CD4-positive, alpha-beta memory T cell (primary cell): ENCODE measurements around the gene RGMA. TPM values are rescaled to one million over a fixed set of nuclear protein-coding genes. Genes with fewer than 3 reads are reported as not detected.
A peak's percentile ranks its signal among the peaks of the same experiment; 100 is the strongest.

Source experiments
- CTCF ChIA-PET: fragments of 350-600 bp; sonication (Branson Sonifier 250); formaldehyde crosslinking; loops from one replicate; lab custom pipeline; 2021; ENCODE audit warnings: inconsistent platforms; ENCODE audit not compliant: partially characterized antibody; lab: Charles Lee
- POLR2A ChIA-PET: fragments of 350-600 bp; sonication (Branson Sonifier 250); formaldehyde crosslinking; loops from one replicate; lab custom pipeline; 2021; ENCODE audit not compliant: partially characterized antibody; lab: Charles Lee
- DNase-seq, 5 donors: peaks; one replicate each; pipeline versions ENCODE4 v3.0.0 to v3.0.0-alpha.2; 2020 to 2022; ENCODE audit warnings: mixed read lengths in 1 of 5
- H3K27ac ChIP-seq: one replicate; pipeline ENCODE4 v1.7.0; 2013; ENCODE audit warnings: low read depth, low read length
- H3K27me3 ChIP-seq: 2 replicates; pipeline ENCODE4 v1.7.0; 2013; ENCODE audit warnings: mild to moderate bottlenecking, low read length, moderate library complexity; ENCODE audit not compliant: insufficient read depth
- H3K36me3 ChIP-seq: 2 replicates; pipeline ENCODE4 v1.7.0; 2013; ENCODE audit warnings: mild to moderate bottlenecking, low read length, moderate library complexity; ENCODE audit not compliant: insufficient read depth
- H3K4me1 ChIP-seq: 2 replicates; pipeline ENCODE4 v1.7.0; 2013; ENCODE audit warnings: mild to moderate bottlenecking, low read length, moderate library complexity; ENCODE audit not compliant: insufficient read depth
- H3K4me3 ChIP-seq, 2 donors: one replicate each; pipeline ENCODE4 v1.7.0; 2013; ENCODE audit warnings: low read length in 2 of 2, mild to moderate bottlenecking in 1 of 2
- H3K9me3 ChIP-seq, 2 donors: one replicate each; pipeline ENCODE4 v1.7.0; 2013; ENCODE audit warnings: low read length in 2 of 2, control low read depth in 1 of 2; ENCODE audit not compliant: control insufficient read depth in 1 of 2
- H3K27ac Mint-ChIP-seq, 7 donors: one replicate each; pipeline ENCODE4 v1.8.0; 2020 to 2021; ENCODE audit warnings: mixed read lengths in 7 of 7, mild to moderate bottlenecking in 6 of 7, inconsistent platforms in 3 of 7, moderate library complexity in 3 of 7
- H3K27me3 Mint-ChIP-seq, 2 donors: one replicate each; pipeline ENCODE4 v1.8.0; 2020 to 2021; ENCODE audit warnings: mixed read lengths in 2 of 2
- H3K36me3 Mint-ChIP-seq, 2 donors: one replicate each; pipeline ENCODE4 v1.8.0; 2020 to 2021; ENCODE audit warnings: mixed read lengths in 2 of 2, inconsistent platforms in 1 of 2, mild to moderate bottlenecking in 1 of 2
- H3K4me1 Mint-ChIP-seq, 4 donors: one replicate each; pipeline ENCODE4 v1.8.0; 2020 to 2021; ENCODE audit warnings: mixed read lengths in 4 of 4, mild to moderate bottlenecking in 1 of 4
- H3K4me3 Mint-ChIP-seq, 8 donors: one replicate each; pipeline ENCODE4 v1.8.0; 2020 to 2021; ENCODE audit warnings: mixed read lengths in 8 of 8, mild to moderate bottlenecking in 7 of 8, moderate library complexity in 6 of 8, inconsistent platforms in 3 of 8
- H3K9me3 Mint-ChIP-seq, 8 donors: one replicate each; pipeline ENCODE4 v1.8.0; 2020 to 2021; ENCODE audit warnings: mixed read lengths in 8 of 8, mild to moderate bottlenecking in 5 of 8, inconsistent platforms in 3 of 8, moderate library complexity in 1 of 8
- intact Hi-C: fragments of 100-400 bp; cut with micrococcal nuclease; formaldehyde crosslinking; loops from one replicate; pipeline ENCODE4 v1.15.1; 2023
- polyA plus RNA-seq, 2 donors: library from polyadenylated mRNA; unstranded; fragments of 300-500 nt; fragmentation: Illumina TruSeq; gene quantifications; one replicate each; pipeline ENCODE4 v1.2.3, GENCODE V29; 2021
- total RNA-seq, 2 experiments: library from RNA; stranded (reverse); gene quantifications; one replicate each; pipeline ENCODE4 v1.2.3, GENCODE V29; 2021

The RGMA gene
- total and polyA plus RNA-seq, 4 experiments from 2014 or later, result not detected

DNA sequence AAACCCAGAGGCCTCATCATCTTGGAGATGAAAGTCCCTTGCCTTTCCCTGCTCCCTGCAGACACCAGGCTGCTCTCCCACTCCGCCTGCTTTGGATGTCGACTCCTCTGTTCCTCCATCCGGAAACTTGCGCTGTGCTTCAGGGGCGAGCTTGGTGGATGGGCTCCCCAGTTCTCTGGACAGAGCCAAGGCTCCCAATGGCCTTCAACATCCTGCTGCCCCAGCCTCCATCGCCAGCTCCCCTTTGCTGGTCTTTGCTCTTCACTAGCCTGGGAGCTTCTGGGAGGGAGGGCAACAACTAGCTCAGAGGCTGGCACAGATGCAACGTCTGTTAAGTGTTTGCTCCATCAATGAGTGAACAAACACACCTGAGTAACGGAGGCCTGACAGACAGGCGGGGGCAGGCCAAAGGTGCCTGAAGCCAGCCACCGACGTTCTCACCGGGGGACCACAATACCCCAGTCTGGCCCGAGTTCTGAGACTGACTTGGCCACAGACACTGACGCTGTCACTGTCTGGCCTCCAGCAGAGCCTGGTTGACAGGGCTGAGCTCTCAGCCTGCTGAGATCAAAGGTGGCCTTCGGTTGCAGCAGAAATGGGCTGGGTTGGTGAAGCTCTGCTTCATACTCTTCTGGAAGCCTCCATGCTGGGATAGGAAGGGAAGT lies 39.0 kb downstream of the RGMA start:
- H3K4me1 Mint-ChIP-seq, result peaks cover 10 to 43% (median 26%) of the 10 kb centered on the region in 4 donors

DNA sequence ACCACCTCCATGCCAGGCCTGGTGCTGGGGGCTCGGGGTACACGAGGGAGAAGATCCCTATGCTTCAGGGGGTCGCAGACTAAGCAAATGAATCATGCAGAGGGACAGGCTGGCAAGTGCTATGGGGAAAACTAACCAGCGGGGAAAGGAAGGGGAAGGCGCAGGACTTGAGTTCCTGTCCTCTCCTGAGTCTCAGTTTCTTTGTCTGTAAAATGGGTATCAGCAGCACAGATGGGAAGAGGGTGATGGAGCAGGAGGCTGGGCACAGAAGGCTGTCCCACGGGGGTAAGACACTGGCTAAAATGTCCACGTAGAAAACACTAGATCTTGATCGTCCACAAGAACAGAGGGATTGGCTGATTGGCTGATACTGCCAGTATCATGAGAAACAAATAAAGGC lies 39.8 kb downstream of the RGMA start:
- Mint-ChIP-seq H3K27ac (peak overlapping the region in 3 of 7 donors; percentile 50 to 69 (median 65)), H3K27me3 (peaks cover 1 to 2% of the 10 kb centered on the region in 2 donors), H3K4me1 (peaks cover 10 to 43% (median 26%) of the 10 kb centered on the region in 4 donors), H3K4me3 (peak overlapping the region in 1 of 8 donors; percentile 12), H3K9me3 (peaks cover 0 to 7% (median 4%) of the 10 kb centered on the region in 8 donors), H3K36me3 (no peaks in the 10 kb centered on the region)
- no peak overlapping the region for H3K27ac ChIP-seq
- ChIA-PET CTCF (interaction anchor here (1.1 to 1.5 kb wide), 2 partner anchors 15 to 19 kb away, joined by 3 read pairs; no protein-coding TSS in a partner anchor), POLR2A (no interaction called here)
- H3K9me3 ChIP-seq, result no peaks in the 10 kb centered on the region
- intact Hi-C loops, result no loop called here
- DNase-seq, result no peak
- H3K4me1 ChIP-seq, result peaks cover 21% of the 10 kb centered on the region
- no peaks in the 10 kb centered on the region for H3K27me3 ChIP-seq
- no peak overlapping the region for H3K4me3 ChIP-seq
- no peaks in the 10 kb centered on the region for H3K36me3 ChIP-seq

More for the DNA sequence above, 39.0 kb downstream of the RGMA start:
- Histone ChIP-seq H3K4me1 (peaks cover 21% of the 10 kb centered on the region), H3K9me3 (no peaks in the 10 kb centered on the region), H3K4me3 (no peak overlapping the region), H3K27ac (no peak overlapping the region), H3K27me3 (no peaks in the 10 kb centered on the region), H3K36me3 (no peaks in the 10 kb centered on the region)
- Mint-ChIP-seq H3K36me3 (no peaks in the 10 kb centered on the region), H3K9me3 (peaks cover 0 to 7% (median 4%) of the 10 kb centered on the region in 8 donors), H3K4me3 (no peak overlapping the region), H3K27me3 (peaks cover 1 to 2% of the 10 kb centered on the region in 2 donors), H3K27ac (peak overlapping the region in 4 of 7 donors; percentile 12 to 69 (median 36))
- intact Hi-C loops, result no loop called here
- ChIA-PET POLR2A (no interaction called here), CTCF (interaction anchor here (1.1 to 2.9 kb wide), 3 partner anchors 13 to 20 kb away, joined by 3 to 17 read pairs (median 3); no protein-coding TSS in a partner anchor)
- no peak for DNase-seq

DNA sequence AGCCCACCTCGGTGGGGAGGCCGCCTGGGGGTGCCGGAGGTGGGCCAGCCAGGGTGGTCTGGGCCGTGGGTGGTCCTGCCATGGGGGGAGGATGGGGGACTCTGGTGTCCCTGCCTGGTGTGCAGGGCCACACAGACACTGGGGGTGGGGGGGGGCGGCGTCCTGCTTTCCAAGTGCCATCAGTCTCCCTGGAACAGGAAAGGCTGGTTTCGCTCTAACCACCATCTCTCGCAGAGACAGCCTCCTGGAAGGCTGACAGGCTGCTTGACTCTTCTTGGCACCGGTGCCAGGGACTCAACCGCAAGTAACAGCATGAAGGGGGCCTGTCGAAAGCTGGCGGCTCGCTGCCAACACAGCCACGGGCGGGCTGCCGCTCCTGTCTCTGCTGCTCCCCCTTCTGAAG lies 40.3 kb downstream of the RGMA start:
- H3K36me3 ChIP-seq, result no peaks in the 10 kb centered on the region
- ChIA-PET CTCF (interaction anchor here (2.0 to 4.1 kb wide), 2 partner anchors 10 to 12 kb away, joined by 5 to 26 read pairs; no protein-coding TSS in a partner anchor), POLR2A (interaction anchor here (1.4 to 2.0 kb wide), 2 partner anchors 11 to 90 kb away, joined by 3 to 6 read pairs; no protein-coding TSS in a partner anchor)
- intact Hi-C loops, result no loop called here
- no peaks in the 10 kb centered on the region for H3K27me3 ChIP-seq
- H3K9me3 ChIP-seq, result no peaks in the 10 kb centered on the region
- Mint-ChIP-seq H3K27ac (peak overlapping the region in 3 of 7 donors; percentile 8 to 54 (median 50)), H3K4me3 (peak overlapping the region in 2 of 8 donors; percentile 12 to 15), H3K27me3 (peaks cover 1 to 2% of the 10 kb centered on the region in 2 donors), H3K36me3 (no peaks in the 10 kb centered on the region), H3K4me1 (peaks cover 10 to 43% (median 26%) of the 10 kb centered on the region in 4 donors), H3K9me3 (peaks cover 0 to 7% (median 4%) of the 10 kb centered on the region in 8 donors)
- no peak overlapping the region for H3K27ac ChIP-seq
- DNase-seq, result no peak
- H3K4me1 ChIP-seq, result peaks cover 21% of the 10 kb centered on the region
- no peak overlapping the region for H3K4me3 ChIP-seq

DNA sequence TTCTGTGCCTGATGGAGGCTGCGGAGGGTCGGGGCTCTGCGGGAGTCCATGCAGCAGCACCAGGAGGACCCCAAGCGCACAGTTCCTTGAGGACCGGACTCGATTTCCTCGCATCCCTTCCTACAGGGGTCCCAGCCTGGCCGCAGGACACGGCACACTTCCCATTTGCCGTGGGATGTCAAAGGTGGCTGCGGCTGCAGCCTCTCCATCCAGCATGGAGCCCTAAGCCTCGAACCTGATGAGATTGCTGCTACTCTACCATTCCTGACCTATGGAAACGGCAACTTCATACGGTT lies 40.6 kb downstream of the RGMA start:
- H3K27ac Mint-ChIP-seq, result no peak overlapping the region
- Histone ChIP-seq H3K4me3 (no peak overlapping the region), H3K27me3 (no peaks in the 10 kb centered on the region), H3K9me3 (no peaks in the 10 kb centered on the region), H3K36me3 (no peaks in the 10 kb centered on the region), H3K4me1 (peaks cover 21% of the 10 kb centered on the region), H3K27ac (no peak overlapping the region)
- no peak for DNase-seq
- peaks cover 1 to 2% of the 10 kb centered on the region in 2 donors for H3K27me3 Mint-ChIP-seq
- no peak overlapping the region for H3K4me3 Mint-ChIP-seq
- intact Hi-C loops, result no loop called here
- H3K9me3 Mint-ChIP-seq, result peaks cover 0 to 7% (median 4%) of the 10 kb centered on the region in 8 donors
- ChIA-PET CTCF (interaction anchor here (2.0 to 4.1 kb wide), 2 partner anchors 10 to 12 kb away, joined by 5 to 26 read pairs; no protein-coding TSS in a partner anchor), POLR2A (interaction anchor here (1.4 to 2.0 kb wide), 2 partner anchors 12 to 91 kb away, joined by 3 to 6 read pairs; no protein-coding TSS in a partner anchor)
- H3K4me1 Mint-ChIP-seq, result peaks cover 10 to 43% (median 26%) of the 10 kb centered on the region in 4 donors
- no peaks in the 10 kb centered on the region for H3K36me3 Mint-ChIP-seq

DNA sequence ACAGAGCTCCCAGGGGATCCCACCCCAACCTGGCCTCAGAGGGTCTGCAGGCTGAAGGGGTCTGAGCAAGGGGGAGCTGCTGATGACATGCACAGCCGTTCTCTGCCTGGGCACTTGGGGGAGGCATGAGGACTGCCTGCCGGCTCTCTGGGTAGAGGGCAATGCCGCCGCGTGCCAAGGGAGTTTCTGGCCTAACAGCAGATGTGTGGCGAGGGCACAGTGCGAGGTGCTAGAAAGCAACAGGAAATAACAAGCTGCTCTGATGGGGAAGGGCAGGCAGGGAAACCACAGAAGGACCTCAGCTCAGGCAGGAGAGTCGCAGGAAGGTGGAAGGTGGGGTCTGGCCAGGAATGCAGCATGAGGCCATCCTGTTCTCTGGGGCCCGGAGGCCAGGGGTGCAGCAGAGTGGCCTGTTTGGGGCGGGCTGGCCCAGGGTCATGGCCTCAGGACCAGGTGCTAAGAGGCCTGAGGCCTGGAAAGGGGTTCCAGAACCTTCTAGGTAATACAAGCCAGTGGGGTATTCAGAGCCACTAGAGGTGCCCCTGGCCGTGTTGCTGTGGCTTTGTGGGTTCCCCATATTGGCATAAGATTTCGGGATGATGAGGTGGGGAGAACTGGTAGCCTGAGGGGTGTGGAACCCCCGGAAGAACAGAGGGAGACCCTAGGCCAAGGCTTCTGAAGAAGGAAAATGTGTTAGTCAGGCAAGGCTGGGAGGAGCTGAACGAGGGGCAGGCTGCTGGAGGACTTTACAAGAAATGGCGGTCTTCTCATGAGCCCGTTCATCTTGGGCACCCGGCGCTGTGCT lies 41.2 kb downstream of the RGMA start:
- peaks cover 14 to 43% (median 29%) of the 10 kb centered on the region in 4 donors for H3K4me1 Mint-ChIP-seq
- H3K36me3 Mint-ChIP-seq, result no peaks in the 10 kb centered on the region
- peaks cover 21% of the 10 kb centered on the region for H3K4me1 ChIP-seq
- intact Hi-C loops, result no loop called here
- ChIA-PET POLR2A (interaction anchor here (0.9 to 2.0 kb wide), 6 partner anchors 11 to 240 kb away, joined by 3 to 16 read pairs (median 4); no protein-coding TSS in a partner anchor), CTCF (interaction anchor here (0.8 to 4.1 kb wide), 7 partner anchors 9 to 93 kb away, joined by 3 to 26 read pairs (median 5); no protein-coding TSS in a partner anchor)
- peak; percentile 48 to 69 (median 53) for DNase-seq
- no peaks in the 10 kb centered on the region for H3K27me3 ChIP-seq
- peak overlapping the region in 7 of 8 donors; percentile 2 to 69 (median 44) for H3K4me3 Mint-ChIP-seq
- H3K27me3 Mint-ChIP-seq, result peaks cover 1 to 2% of the 10 kb centered on the region in 2 donors
- no peaks in the 10 kb centered on the region for H3K36me3 ChIP-seq
- peak overlapping the region; percentile 26 to 92 (median 84) for H3K27ac Mint-ChIP-seq
- H3K9me3 Mint-ChIP-seq, result peaks cover 0 to 7% (median 4%) of the 10 kb centered on the region in 8 donors
- H3K9me3 ChIP-seq, result no peaks in the 10 kb centered on the region
- no peak overlapping the region for H3K27ac ChIP-seq
- H3K4me3 ChIP-seq, result no peak overlapping the region

- peak overlapping the region in 1 of 8 donors; percentile 36 for H3K4me3 Mint-ChIP-seq
- peaks cover 21% of the 10 kb centered on the region for H3K4me1 ChIP-seq
- H3K27ac Mint-ChIP-seq, result peak overlapping the region in 4 of 7 donors; percentile 36 to 85 (median 56)
- H3K27ac ChIP-seq, result no peak overlapping the region
- CTCF ChIA-PET, result interaction anchor here (0.8 to 4.1 kb wide), 6 partner anchors 8 to 250 kb away, joined by 3 to 26 read pairs (median 4); no protein-coding TSS in a partner anchor
- H3K9me3 ChIP-seq, result no peaks in the 10 kb centered on the region
- no peak overlapping the region for H3K4me3 ChIP-seq
- intact Hi-C loops, result no loop called here
- H3K27me3 Mint-ChIP-seq, result peaks cover 1 to 2% of the 10 kb centered on the region in 2 donors
- DNase-seq, result no peak
- H3K27me3 ChIP-seq, result no peaks in the 10 kb centered on the region
- POLR2A ChIA-PET, result interaction anchor here (1.5 to 2.0 kb wide), 3 partner anchors 10 to 17 kb away, joined by 5 to 16 read pairs (median 6); no protein-coding TSS in a partner anchor
- H3K9me3 Mint-ChIP-seq, result peaks cover 0 to 7% (median 4%) of the 10 kb centered on the region in 8 donors
- no peaks in the 10 kb centered on the region for H3K36me3 Mint-ChIP-seq
- no peaks in the 10 kb centered on the region for H3K36me3 ChIP-seq
- H3K4me1 Mint-ChIP-seq, result peaks cover 14 to 43% (median 29%) of the 10 kb centered on the region in 4 donors
These were observed 42.3 kb downstream of the RGMA start for GRCh38 chr15:93046721-93047120.
